ENCODE data around the gene CBX8. TPM values are rescaled to one million over a fixed set of nuclear protein-coding genes. Genes with fewer than 3 reads are reported as not detected.
A peak's percentile ranks its signal among the peaks of the same experiment; 100 is the strongest.

CBX8 gene
- total RNA-seq, 1 donor from 2014 or later = 16.0 TPM

GRCh38 chr17:79795795-79796443, 958 bp downstream of the CBX8 start:
- no peak for TF ChIP-seq CTCF (conservative IDR thresholded peaks at IDR 0.05)
- Mint-ChIP-seq H3K9me3 (no peaks in the 10 kb centered on the region), H3K4me1 (ENCODE audit: unreplicated experiment) (peaks cover 33% of the 10 kb centered on the region), H3K36me3 (peaks cover 4% of the 10 kb centered on the region), H3K4me3 (peak overlapping the region; percentile 94), H3K27ac (peak overlapping the region; percentile 90), H3K27me3 (peaks cover 53% of the 10 kb centered on the region)
- DNase-seq (ENCODE audit: extremely low spot score, unreplicated experiment) = no peak

GRCh38 chr17:79794659-79795511, 2.0 kb downstream of the CBX8 start:
- peaks cover 50% of the 10 kb centered on the region for H3K27me3 Mint-ChIP-seq
- no peaks in the 10 kb centered on the region for H3K9me3 Mint-ChIP-seq
- no peak overlapping the region for H3K27ac Mint-ChIP-seq
- DNase-seq (ENCODE audit: extremely low spot score, unreplicated experiment) = no peak
- H3K4me3 Mint-ChIP-seq = peak overlapping the region; percentile 94
- H3K4me1 Mint-ChIP-seq (ENCODE audit: unreplicated experiment) = peaks cover 26% of the 10 kb centered on the region
- H3K36me3 Mint-ChIP-seq = no peaks in the 10 kb centered on the region
- TF ChIP-seq CTCF (conservative IDR thresholded peaks at IDR 0.05) = no peak

GRCh38 chr17:79793924-79794304, 3.0 kb downstream of the CBX8 start:
- Mint-ChIP-seq H3K36me3 (no peaks in the 10 kb centered on the region), H3K27me3 (peaks cover 46% of the 10 kb centered on the region), H3K27ac (peak overlapping the region; percentile 84), H3K4me3 (peak overlapping the region; percentile 86), H3K9me3 (no peaks in the 10 kb centered on the region), H3K4me1 (ENCODE audit: unreplicated experiment) (peaks cover 20% of the 10 kb centered on the region)
- TF ChIP-seq CTCF (conservative IDR thresholded peaks at IDR 0.05) = no peak
- DNase-seq (ENCODE audit: extremely low spot score, unreplicated experiment) = no peak

- peak overlapping the region; percentile 86 for H3K4me3 Mint-ChIP-seq
- peaks cover 46% of the 10 kb centered on the region for H3K27me3 Mint-ChIP-seq
- peak overlapping the region; percentile 84 for H3K27ac Mint-ChIP-seq
- no peak for TF ChIP-seq CTCF (conservative IDR thresholded peaks at IDR 0.05)
- peaks cover 24% of the 10 kb centered on the region for H3K4me1 Mint-ChIP-seq (ENCODE audit: unreplicated experiment)
- peak; percentile 72 for DNase-seq (ENCODE audit: extremely low spot score, unreplicated experiment)
- H3K9me3 Mint-ChIP-seq = no peaks in the 10 kb centered on the region
- no peaks in the 10 kb centered on the region for H3K36me3 Mint-ChIP-seq
Measured at GRCh38 chr17:79792984-79793923, 3.6 kb downstream of the CBX8 start.

GRCh38 chr17:79792341-79792871, 4.5 kb downstream of the CBX8 start:
- TF ChIP-seq CTCF (conservative IDR thresholded peaks at IDR 0.05) = no peak
- H3K27me3 Mint-ChIP-seq = peaks cover 55% of the 10 kb centered on the region
- DNase-seq (ENCODE audit: extremely low spot score, unreplicated experiment) = no peak
- H3K4me3 Mint-ChIP-seq = peak overlapping the region; percentile 82
- no peaks in the 10 kb centered on the region for H3K9me3 Mint-ChIP-seq
- peaks cover 33% of the 10 kb centered on the region for H3K4me1 Mint-ChIP-seq (ENCODE audit: unreplicated experiment)
- peak overlapping the region; percentile 41 for H3K27ac Mint-ChIP-seq
- peaks cover 3% of the 10 kb centered on the region for H3K36me3 Mint-ChIP-seq
